GM12878 (cell line): ENCODE results near the gene ABCG4. TPM values are rescaled to one million over a fixed set of nuclear protein-coding genes. Genes with fewer than 3 reads are reported as not detected.
A peak's percentile ranks its signal among the peaks of the same experiment; 100 is the strongest.

ENCODE experiments used
- ATAC-seq: fragments of 200-7000 bp; cut with Tn5 transposase; 3 replicates; pipeline ENCODE4 v1.9.1; 2020; ENCODE audit warnings: mild to moderate bottlenecking, moderate library complexity
- BruUV-seq: library from RNA; stranded (reverse); fragments of 400-500 nt; replicated peaks from 2 replicates; lab custom pipeline; 2021; lab: Mats Ljungman, UMichigan
- CTCF ChIA-PET: fragments of 300-600 bp; sonication (Branson Sonifier 250); formaldehyde crosslinking; extraction: SDS; loops from one replicate; lab custom pipeline; 2021; ENCODE audit warnings: inconsistent platforms; lab: Yijun Ruan, JAX
- POLR2A ChIA-PET: fragments of 350-600 bp; formaldehyde crosslinking; extraction: SDS; loops from one replicate; lab custom pipeline; 2021; ENCODE audit warnings: inconsistent platforms; lab: Charles Lee
- RAD21 ChIA-PET: fragments of 300-600 bp; sonication (Branson Sonifier 250); formaldehyde crosslinking; loops from one replicate; lab custom pipeline; 2023; ENCODE audit warnings: antibody characterized with exemption; ENCODE audit not compliant: unreplicated experiment; lab: Charles Lee
- SMC1A ChIA-PET: fragments of 300-600 bp; sonication (Branson Sonifier 250); formaldehyde crosslinking; loops from one replicate; lab custom pipeline; 2023; ENCODE audit not compliant: unreplicated experiment, uncharacterized antibody; lab: Charles Lee
- DNase-seq: peaks from one replicate; pipeline ENCODE4 v3.0.0-alpha.2; 2011; ENCODE audit warnings: low read depth, low spot score
- FAIRE-seq: peaks from 3 replicates; lab custom pipeline; 2011; peaks lifted over from hg19 to GRCh38; lab: Jason Lieb, UNC
- H2AFZ ChIP-seq: 2 replicates; pipeline ENCODE4 v1.6.0; 2011; ENCODE audit warnings: low read depth, low read length, control low read depth; ENCODE audit not compliant: control insufficient read depth
- H3K27ac ChIP-seq: 2 replicates; pipeline ENCODE4 v1.5.1; 2011; ENCODE audit warnings: control low read depth; ENCODE audit not compliant: control insufficient read depth, insufficient read depth
- H3K27me3 ChIP-seq, 2 experiments: replicated peaks in 1 of 2; 2 replicates each; pipeline versions ENCODE4 v1.6.0 to v1.6.1; 2011; ENCODE audit warnings: low read length in 1 of 2; ENCODE audit not compliant: control insufficient read depth in 2 of 2, insufficient read depth in 2 of 2
- H3K36me3 ChIP-seq, 2 experiments: 2 replicates each; pipeline ENCODE4 v1.5.1; 2011; ENCODE audit warnings: low read length in 1 of 2; ENCODE audit not compliant: control insufficient read depth in 2 of 2, insufficient read depth in 2 of 2
- H3K4me1 ChIP-seq: 2 replicates; pipeline ENCODE4 v1.6.1; 2011; ENCODE audit warnings: mild to moderate bottlenecking, low read length, moderate library complexity, mixed read lengths; ENCODE audit not compliant: control insufficient read depth, insufficient read depth
- H3K4me2 ChIP-seq: 2 replicates; pipeline ENCODE4 v1.6.0; 2011; ENCODE audit warnings: control low read depth; ENCODE audit not compliant: control insufficient read depth, insufficient read depth
- H3K4me3 ChIP-seq: fragments of 200-600 bp; sonication (generic); 2 replicates; pipeline ENCODE4 v1.5.1; 2016
- H3K79me2 ChIP-seq: 2 replicates; pipeline ENCODE4 v1.6.0; 2011; ENCODE audit warnings: low read length; ENCODE audit not compliant: control insufficient read depth, insufficient read depth
- H3K9ac ChIP-seq: 2 replicates; pipeline ENCODE4 v1.8.0; 2011; ENCODE audit warnings: low read length, control low read depth, mixed read lengths; ENCODE audit not compliant: control insufficient read depth, insufficient read depth
- H3K9me3 ChIP-seq: replicated peaks from 3 replicates; pipeline ENCODE4 v1.5.1; 2011; ENCODE audit warnings: mild to moderate bottlenecking, low read length; ENCODE audit not compliant: control insufficient read depth, insufficient read depth
- H4K20me1 ChIP-seq: 2 replicates; pipeline ENCODE4 v1.6.0; 2011; ENCODE audit not compliant: control insufficient read depth, insufficient read depth
- EED ChIP-seq: sonication (generic); IDR thresholded peaks from 2 replicates; pipeline ENCODE4 v1.6.1; 2016; ENCODE audit warnings: antibody characterized with exemption, low read depth
- LARP7 ChIP-seq: fragments of 450-650 bp; IDR thresholded peaks from 2 replicates; pipeline ENCODE4 v1.6.1; 2017; ENCODE audit warnings: mild to moderate bottlenecking
- NBN ChIP-seq: fragments of 450-650 bp; IDR thresholded peaks from 2 replicates; pipeline ENCODE4 v1.6.1; 2016
- NFYB ChIP-seq: IDR thresholded peaks from 2 replicates; pipeline ENCODE4 v1.6.1; 2011; ENCODE audit warnings: low read depth, mild to moderate bottlenecking, low read length, improper control_type of control experiment, moderate library complexity; ENCODE audit not compliant: insufficient read depth
- RELA ChIP-seq: fragments of 450-650 bp; IDR thresholded peaks from 2 replicates; pipeline ENCODE4 v1.8.0; 2014; ENCODE audit warnings: borderline replicate concordance; ENCODE audit not compliant: partially characterized antibody
- SP1 ChIP-seq: IDR thresholded peaks from one replicate; pipeline ENCODE4 v1.6.1; 2011; ENCODE audit warnings: low read depth, low read length
- WRNIP1 ChIP-seq: IDR thresholded peaks from 2 replicates; pipeline ENCODE4 v1.6.1; 2011; ENCODE audit warnings: low read depth, low read length, improper control_type of control experiment, borderline replicate concordance
- ZBED1 ChIP-seq: IDR thresholded peaks from 2 replicates; pipeline ENCODE4 v1.6.1; 2016; ENCODE audit warnings: borderline replicate concordance
- WGBS: methylation state at CpG from one replicate; pipeline ENCODE4 v1.1.6; 2016; ENCODE audit warnings: low lambda C conversion rate; ENCODE audit not compliant: insufficient replicate concordance, insufficient coverage; ENCODE audit errors: missing lambda C conversion rate; 5-methylcytosine and 5-hydroxymethylcytosine counted together
- in situ Hi-C: fragments of 300-500 bp; cut with MboI; formaldehyde crosslinking; loops from 9 replicates; pipeline ENCODE4 v1.14.3; 2018; ENCODE audit warnings: mixed read lengths
- intact Hi-C: fragments of 100-400 bp; cut with micrococcal nuclease; formaldehyde crosslinking; loops from one replicate; pipeline ENCODE4 v1.14.2; 2022; ENCODE audit not compliant: unreplicated experiment
- polyA plus RNA-seq, 11 experiments: library from polyadenylated mRNA; depleted of rRNA in 4 of 11; unstranded in 6 of 11; stranded (reverse) in 5 of 11; fragments of >200 nt; fragmentation: Nextera tagmentation in 4 of 11; fragmentation: Illumina TruSeq in 1 of 11; extraction: Ambion mirVana in 4 of 11; extraction: Trizol in 1 of 11; gene quantifications; 1 replicate in 1 of 11; 2 replicates in 10 of 11; pipeline versions ENCODE4 v1.2.1 to v1.2.3, GENCODE V29; 2011 to 2016; ENCODE audit warnings: inconsistent platforms in 2 of 11, missing spikeins in 2 of 11, low read depth in 1 of 11
- total RNA-seq, 4 experiments: library from RNA; depleted of rRNA in 3 of 4; stranded (reverse); fragments of >200 nt in 3 of 4; fragmentation: Illumina TruSeq in 1 of 4; extraction: Trizol in 1 of 4; gene quantifications; 2 replicates each; pipeline versions ENCODE4 v1.2.1 to v1.2.3, GENCODE V29; 2013 to 2021
- TF ChIP-seq, protein P1 (sequence below): fragments of 450-650 bp; IDR thresholded peaks from 2 replicates; pipeline ENCODE4 v1.6.1; 2016; ENCODE audit warnings: mild to moderate bottlenecking
- TF ChIP-seq, protein P2 (sequence below): IDR thresholded peaks from 2 replicates; pipeline ENCODE4 v1.6.1; 2011; ENCODE audit warnings: mild to moderate bottlenecking, low read depth, low read length, moderate library complexity; ENCODE audit not compliant: insufficient replicate concordance

The ABCG4 gene
- total and polyA plus RNA-seq, 10 of the 15 experiments (the other 5 are each of a cell fraction or from before 2014, with no cell fraction given), result not detected

DNA sequence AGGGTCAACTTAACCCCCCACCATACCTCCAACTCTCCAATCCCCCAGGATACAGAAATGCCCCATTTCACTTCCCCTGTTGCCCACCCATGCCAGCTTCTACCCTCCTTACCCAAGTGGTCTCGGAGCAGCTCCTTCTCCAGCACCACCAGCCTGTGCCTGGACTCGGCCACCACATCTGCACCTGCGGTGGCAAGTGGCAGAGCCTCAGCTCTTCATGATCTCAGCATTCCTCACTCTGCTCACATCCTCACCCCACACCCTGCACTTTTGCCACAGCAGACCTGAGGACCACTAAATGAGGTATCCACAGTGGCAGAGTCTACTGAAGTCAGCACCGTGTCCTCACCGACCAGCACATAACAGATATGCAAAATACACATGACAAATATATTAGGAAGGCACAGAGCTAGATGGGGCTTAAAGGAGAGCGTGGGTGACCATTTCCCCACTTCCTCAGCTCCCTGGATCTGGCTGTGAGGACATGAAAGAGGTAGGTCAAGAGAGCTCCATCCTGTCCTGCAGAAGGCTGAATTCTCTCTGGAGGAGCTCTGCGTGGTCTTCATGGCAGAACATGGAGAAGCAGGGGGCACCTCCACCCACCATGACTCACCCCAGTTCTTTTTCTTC is 46.1 kb downstream of the ABCG4 start:
- 14% methylated on average over 7 of the region's 7 CpGs for WGBS
- no peak overlapping the region for H3K27ac ChIP-seq

DNA sequence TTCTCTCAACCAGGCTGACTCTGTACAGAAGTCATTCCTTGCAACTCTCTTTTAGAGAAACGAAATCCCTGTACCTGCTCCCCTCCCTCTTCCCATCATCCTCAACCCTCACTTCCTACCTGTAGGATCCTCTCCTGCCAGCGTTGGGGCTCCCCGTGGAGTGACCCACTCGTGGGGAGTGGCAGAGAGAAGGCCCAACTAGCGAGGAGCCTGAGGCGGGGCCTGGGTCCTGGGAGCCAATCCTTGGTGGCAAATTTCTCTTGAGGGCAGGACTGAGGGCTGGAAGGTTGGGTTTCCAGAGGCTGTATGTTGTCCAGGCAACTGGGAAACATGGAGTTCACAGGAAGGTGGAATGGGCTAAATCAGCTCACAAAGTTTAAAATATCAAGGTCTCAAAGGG is 46.8 kb downstream of the ABCG4 start:
- ChIA-PET SMC1A (interaction anchor here (0.6 to 2.2 kb wide), 11 partner anchors 10 to 280 kb away, joined by 3 to 12 read pairs (median 5); partner anchors contain the start of gene CBL), RAD21 (interaction anchor here (0.6 to 1.3 kb wide), 4 partner anchors 10 to 129 kb away, joined by 3 to 6 read pairs (median 6); partner anchors contain the start of genes CBL and VPS11), POLR2A (interaction anchor here (0.6 to 1.5 kb wide), 4 partner anchors 9 to 196 kb away, joined by 3 to 4 read pairs (median 4); no protein-coding TSS in a partner anchor), CTCF (interaction anchor here (0.5 to 3.5 kb wide), 20 partner anchors 10 to 241 kb away, joined by 3 to 31 read pairs (median 8); partner anchors contain the start of genes CBL, HINFP, NLRX1 and VPS11)
- Histone ChIP-seq H3K36me3 (no peaks in the 10 kb centered on the region), H3K9me3 (no peaks in the 10 kb centered on the region), H3K27me3 (0 out of 4 replicates have a peak, but pooled peaks cover 0 to 2% of the 10 kb centered on the region in 2 experiments), H3K4me1 (no peaks in the 10 kb centered on the region), H3K27ac (no peak overlapping the region), H4K20me1 (no peaks in the 10 kb centered on the region), H3K79me2 (no peaks in the 10 kb centered on the region), H3K9ac (no peak overlapping the region), H2AFZ (no peak overlapping the region), H3K4me3 (no peak overlapping the region), H3K4me2 (no peak overlapping the region)
- intact Hi-C loops, result loop anchor here (5.0 kb wide), 2 partner anchors 48 to 88 kb away; partner anchors contain the start of genes ABCG4 and C2CD2L
- TF ChIP-seq SP1 (peak; percentile 61), ZBED1 (no peak), NFYB (0 out of 2 replicates have a peak, but pooled peaks have one; percentile 42)
- TF ChIP-seq, protein P1, sequence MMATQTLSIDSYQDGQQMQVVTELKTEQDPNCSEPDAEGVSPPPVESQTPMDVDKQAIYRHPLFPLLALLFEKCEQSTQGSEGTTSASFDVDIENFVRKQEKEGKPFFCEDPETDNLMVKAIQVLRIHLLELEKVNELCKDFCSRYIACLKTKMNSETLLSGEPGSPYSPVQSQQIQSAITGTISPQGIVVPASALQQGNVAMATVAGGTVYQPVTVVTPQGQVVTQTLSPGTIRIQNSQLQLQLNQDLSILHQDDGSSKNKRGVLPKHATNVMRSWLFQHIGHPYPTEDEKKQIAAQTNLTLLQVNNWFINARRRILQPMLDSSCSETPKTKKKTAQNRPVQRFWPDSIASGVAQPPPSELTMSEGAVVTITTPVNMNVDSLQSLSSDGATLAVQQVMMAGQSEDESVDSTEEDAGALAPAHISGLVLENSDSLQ, result peak; percentile 95
- TF ChIP-seq, protein P2, sequence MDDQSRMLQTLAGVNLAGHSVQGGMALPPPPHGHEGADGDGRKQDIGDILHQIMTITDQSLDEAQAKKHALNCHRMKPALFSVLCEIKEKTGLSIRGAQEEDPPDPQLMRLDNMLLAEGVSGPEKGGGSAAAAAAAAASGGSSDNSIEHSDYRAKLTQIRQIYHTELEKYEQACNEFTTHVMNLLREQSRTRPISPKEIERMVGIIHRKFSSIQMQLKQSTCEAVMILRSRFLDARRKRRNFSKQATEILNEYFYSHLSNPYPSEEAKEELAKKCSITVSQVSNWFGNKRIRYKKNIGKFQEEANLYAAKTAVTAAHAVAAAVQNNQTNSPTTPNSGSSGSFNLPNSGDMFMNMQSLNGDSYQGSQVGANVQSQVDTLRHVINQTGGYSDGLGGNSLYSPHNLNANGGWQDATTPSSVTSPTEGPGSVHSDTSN, result peak; percentile 92
- BruUV-seq, result no TSS peak
- peak; percentile 79 for ATAC-seq
- in situ Hi-C loops, result no loop called here
- no peak for DNase-seq
- WGBS, result 5% methylated on average over 6 of the region's 6 CpGs
- FAIRE-seq, result no peak

More for the DNA sequence above, 46.1 kb downstream of the ABCG4 start:
- Histone ChIP-seq H4K20me1 (no peaks in the 10 kb centered on the region), H3K9me3 (no peaks in the 10 kb centered on the region), H3K79me2 (no peaks in the 10 kb centered on the region), H3K9ac (no peak overlapping the region), H3K27me3 (0 out of 4 replicates have a peak, but pooled peaks cover 0 to 2% of the 10 kb centered on the region in 2 experiments), H2AFZ (no peak overlapping the region), H3K4me2 (no peak overlapping the region)
- no peak for DNase-seq
- in situ Hi-C loops, result no loop called here
- BruUV-seq, result no TSS peak
- ChIA-PET RAD21 (interaction anchor here (0.6 to 1.3 kb wide), 5 partner anchors 26 to 280 kb away, joined by 3 to 4 read pairs (median 3); no protein-coding TSS in a partner anchor), POLR2A (interaction anchor here (0.6 to 1.5 kb wide), 4 partner anchors 10 to 195 kb away, joined by 3 to 5 read pairs (median 3); partner anchors contain the start of gene DPAGT1)
- FAIRE-seq, result no peak
- TF ChIP-seq LARP7, result no peak
- TF ChIP-seq NBN, result no peak
- TF ChIP-seq RELA, result no peak
- TF ChIP-seq EED, result no peak
- no peak for TF ChIP-seq WRNIP1
- TF ChIP-seq, all 136 proteins: peak for 0
- intact Hi-C loops, result loop anchor here (5.0 kb wide), 2 partner anchors 48 to 88 kb away; partner anchors contain the start of genes ABCG4 and C2CD2L
- Histone ChIP-seq H3K36me3 (no peaks in the 10 kb centered on the region), H3K4me1 (no peaks in the 10 kb centered on the region), H3K4me3 (no peak overlapping the region)
- ChIA-PET CTCF (interaction anchor here (0.6 to 3.5 kb wide), 8 partner anchors 11 to 240 kb away, joined by 3 to 31 read pairs (median 12); partner anchors contain the start of genes CBL and NLRX1), SMC1A (interaction anchor here (0.6 to 1.7 kb wide), 7 partner anchors 12 to 280 kb away, joined by 3 to 5 read pairs (median 3); no protein-coding TSS in a partner anchor)
- ATAC-seq, result no peak; the same call in 2 of the 3 replicates
